ENCODE data around the gene MEGF9.

- no peak for TF ChIP-seq CTCF (IDR thresholded peaks at IDR 0.05; ENCODE audit: insufficient read depth, low read depth, low read length)
- TF ChIP-seq EZH2 (IDR thresholded peaks at IDR 0.05; ENCODE audit: insufficient read depth, low read length), result no peak
Measured at GRCh38 chr9:120759755-120760400, 45.6 kb upstream of the MEGF9 start.

All from astrocyte (in vitro differentiated cells and primary cell).